Adipose tissue (tissue), 3 donors: ENCODE results near the gene SH2B3. TPM values are rescaled to one million over a fixed set of nuclear protein-coding genes. Genes with fewer than 3 reads are reported as not detected.

ENCODE experiments used
- H3K27ac ChIP-seq: one replicate; pipeline ENCODE4 v1.5.1; 2013; ENCODE audit warnings: low read depth, low read length
- WGBS, 3 donors: extraction: QIAGEN DNeasy Blood & Tissue Kit; methylation state at CpG; one replicate each; pipeline ENCODE4 v1.1.7; 2013; 5-methylcytosine and 5-hydroxymethylcytosine counted together
- polyA plus RNA-seq, 3 donors: library from polyadenylated mRNA; stranded (reverse); fragments of 200-250 nt; gene quantifications; one replicate each; pipeline ENCODE4 v1.2.3, GENCODE V29; 2013
- donor health status: healthy with polysubstance abuse.
- donor health status: Bipolar disorder and iron deficiency.
- donor health status: healthy.

The SH2B3 gene
- polyA plus RNA-seq, 3 donors = 3.6 to 15.9 (median 14.7) TPM

DNA sequence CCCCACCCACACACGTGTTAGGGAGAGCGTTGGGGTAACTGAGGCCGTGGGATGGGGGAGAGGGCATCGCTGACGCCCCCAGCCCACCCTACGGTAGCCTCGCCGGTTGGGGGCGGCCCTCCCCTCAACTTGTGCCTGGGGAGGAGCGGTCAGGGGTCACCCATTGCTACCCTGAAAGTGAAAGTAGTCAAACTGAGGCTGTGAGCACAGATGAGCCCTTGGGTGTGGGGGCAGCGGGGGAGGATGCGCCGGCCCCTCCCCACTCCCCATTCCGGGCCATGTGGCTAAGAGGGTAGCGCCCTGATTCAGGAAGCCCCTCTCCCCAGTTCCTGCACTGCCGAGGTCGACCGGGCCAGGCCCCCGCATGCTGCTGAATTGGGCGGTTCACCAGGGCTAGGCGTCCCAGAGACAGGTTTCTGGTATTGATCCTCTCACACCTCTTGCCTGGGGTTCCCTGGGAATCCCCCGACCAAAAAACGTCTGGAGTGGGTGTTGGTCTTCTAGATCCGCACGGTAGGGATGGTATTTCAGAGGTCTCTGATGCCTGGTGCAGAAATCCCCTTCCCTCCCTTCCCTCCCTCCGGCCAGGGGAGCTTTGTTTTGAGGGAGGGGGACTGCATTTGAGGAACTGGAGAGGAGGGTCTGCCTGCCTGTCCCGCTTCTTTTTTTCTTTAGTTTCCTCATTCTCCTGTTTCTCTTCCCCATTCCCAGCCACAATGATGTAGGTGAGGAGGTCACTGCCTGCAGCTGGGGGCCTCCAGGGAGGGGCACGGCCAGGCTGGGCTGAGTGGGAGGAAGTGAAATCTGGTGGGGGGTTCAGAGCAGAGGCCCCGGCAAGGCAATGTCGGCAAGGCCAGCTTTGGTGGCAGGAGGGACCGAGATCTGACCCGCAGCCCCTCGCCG is 1.0 kb downstream of the SH2B3 start:
- WGBS, 3 donors = 6 to 13% (median 8%) methylated on average over 33 to 34 of the region's 34 CpGs
- peak overlapping the region; percentile 30 for H3K27ac ChIP-seq

DNA sequence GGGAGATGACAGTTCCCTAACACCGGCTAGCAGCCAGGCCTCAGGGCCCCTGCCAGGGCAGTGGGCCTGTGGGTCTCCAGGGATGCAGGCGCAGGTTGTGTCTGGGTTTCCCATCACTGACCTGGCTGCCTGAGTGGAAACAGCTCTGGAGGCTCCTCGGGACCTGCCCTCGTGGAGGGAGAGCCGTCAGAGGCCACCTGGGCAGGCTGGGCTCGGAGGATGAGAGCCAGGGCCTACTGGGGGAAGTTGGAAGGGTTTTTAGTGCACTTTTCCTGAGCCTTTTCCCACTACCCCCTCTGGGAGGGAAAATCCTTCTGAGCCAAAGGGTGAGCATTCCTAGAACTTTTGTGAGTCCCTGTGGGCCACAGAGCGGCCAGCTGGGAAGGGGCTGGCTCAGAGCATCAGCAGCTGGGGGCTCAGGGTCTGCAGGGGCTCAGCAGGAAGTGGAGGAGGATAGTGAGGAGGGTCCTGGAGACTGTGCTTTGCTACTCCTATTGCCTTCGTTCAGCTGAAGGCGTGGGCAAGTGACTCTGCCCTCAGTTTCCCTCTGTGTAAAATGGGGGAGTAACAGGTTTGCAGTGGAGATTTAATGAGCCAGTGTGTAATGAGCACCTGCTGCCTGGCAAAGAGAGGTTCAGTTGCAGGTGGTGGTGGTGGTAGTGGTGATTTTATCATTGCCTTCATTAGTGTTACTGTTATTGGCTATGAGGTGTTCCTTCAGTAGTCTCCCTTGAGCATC is 1.8 kb downstream of the SH2B3 start:
- no peak overlapping the region for H3K27ac ChIP-seq
- WGBS, 3 donors = 38 to 45% (median 40%) methylated on average over 9 of the region's 9 CpGs

DNA sequence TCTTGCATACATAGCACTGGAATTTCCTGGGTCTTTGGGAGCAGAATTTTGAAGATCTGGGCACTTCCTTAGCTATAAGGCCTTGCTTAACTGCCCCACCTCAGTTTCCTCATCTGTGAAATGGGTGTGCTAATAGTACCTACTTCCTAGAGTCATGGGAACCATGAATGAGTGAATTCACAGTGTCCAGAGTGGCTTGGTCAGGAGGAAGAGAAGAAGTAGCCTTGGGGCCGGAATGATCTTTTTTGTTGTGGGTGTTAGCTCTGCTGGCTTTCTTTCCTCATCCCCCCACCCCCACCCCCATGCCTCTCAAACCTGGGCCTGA is 2.4 kb downstream of the SH2B3 start:
- H3K27ac ChIP-seq = no peak overlapping the region
- WGBS, 3 donors = 57 to 70% (median 66%) methylated on average over 1 of the region's 1 CpG

DNA sequence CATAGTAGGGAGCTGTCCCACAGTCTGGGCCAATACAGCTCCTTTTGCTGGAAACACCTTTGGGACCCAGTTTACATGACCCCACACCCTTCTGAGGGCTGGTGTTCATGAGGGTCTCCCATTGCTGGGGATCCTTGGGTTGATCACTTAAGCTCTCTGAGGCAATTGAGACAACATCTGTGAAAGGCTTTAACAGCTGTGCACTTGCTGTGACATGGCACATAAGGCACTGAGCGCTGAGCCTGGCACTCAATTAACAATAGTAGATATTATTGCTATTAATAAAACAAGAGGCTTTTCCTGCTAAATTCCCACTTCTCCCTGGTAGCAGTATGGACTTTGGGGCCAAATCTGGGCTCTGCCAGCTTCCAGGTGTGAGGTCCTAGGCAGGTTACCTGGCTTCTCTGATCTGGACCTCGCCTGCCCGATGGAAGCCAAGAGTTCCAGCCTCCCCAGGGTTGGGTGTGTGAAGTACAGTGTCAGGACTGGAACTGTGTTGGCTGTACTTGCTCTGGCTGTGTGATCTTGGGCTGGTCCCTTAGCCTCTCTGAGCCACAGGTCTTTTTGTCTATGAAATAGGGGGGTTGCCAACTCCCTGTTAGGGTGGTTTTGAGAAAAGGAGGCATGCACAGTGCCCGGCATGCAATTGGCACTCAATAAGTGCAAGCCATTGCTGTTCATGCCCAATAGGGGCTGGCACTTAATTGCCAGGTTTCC is 3.1 kb downstream of the SH2B3 start:
- no peak overlapping the region for H3K27ac ChIP-seq

DNA sequence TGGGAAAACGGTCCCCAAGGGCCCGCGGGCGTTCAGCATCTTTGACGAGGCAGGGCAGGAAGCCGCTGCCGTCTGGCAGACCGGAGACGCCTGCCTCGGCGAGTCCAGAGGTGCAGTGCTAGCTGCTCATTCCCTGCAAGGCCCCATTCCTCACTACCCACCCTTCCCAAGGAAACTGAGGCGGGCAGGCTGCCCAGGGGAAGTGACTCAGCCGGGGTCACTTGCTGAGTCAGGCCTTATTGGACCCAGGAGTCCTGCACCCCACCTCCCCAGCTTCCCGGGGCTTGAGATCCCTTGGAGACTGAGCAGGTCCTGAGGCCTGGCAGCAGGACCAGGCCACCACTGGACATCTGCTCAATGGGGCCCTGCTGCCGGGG is 3.7 kb downstream of the SH2B3 start:
- H3K27ac ChIP-seq = peak overlapping the region; percentile 58
- WGBS, 3 donors = 25 to 46% (median 26%) methylated on average over 15 of the region's 15 CpGs

More for the DNA sequence above, 3.1 kb downstream of the SH2B3 start:
- 65 to 68% (median 67%) methylated on average over 4 of the region's 4 CpGs for WGBS, 3 donors

DNA sequence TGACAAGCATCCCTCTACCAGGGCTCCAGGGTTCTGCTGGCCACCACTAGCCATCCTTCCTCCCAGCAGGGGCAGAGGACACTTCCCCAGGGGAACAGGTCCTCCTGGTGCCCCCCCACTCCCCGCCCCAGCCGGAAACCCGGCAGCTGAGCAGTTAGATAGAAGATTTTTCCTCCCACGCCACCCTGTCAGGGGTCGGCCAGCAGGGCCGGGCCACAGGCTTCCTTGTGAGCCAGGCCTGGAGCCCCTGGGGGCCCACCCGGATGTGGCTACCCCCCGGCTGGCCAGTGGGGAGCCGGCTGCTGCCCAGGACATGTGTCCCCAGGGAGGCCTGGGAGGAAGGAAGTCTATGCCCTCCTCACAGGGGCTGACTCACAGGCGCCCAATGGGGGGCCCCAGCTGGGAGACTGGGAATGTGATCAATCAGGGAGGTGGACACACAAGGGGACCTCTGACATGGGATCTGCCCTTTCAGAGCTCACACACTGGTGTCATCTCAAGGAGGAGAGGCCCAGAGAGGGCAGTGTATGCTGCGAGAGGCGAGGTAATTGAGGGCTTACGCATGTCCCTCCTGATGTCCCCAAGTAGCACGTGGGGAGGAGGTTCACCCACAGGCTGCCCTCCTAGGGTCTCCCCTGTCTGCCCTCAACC is 4.2 kb downstream of the SH2B3 start:
- peak overlapping the region; percentile 58 for H3K27ac ChIP-seq
- WGBS, 3 donors = 19 to 48% (median 28%) methylated on average over 14 of the region's 14 CpGs

DNA sequence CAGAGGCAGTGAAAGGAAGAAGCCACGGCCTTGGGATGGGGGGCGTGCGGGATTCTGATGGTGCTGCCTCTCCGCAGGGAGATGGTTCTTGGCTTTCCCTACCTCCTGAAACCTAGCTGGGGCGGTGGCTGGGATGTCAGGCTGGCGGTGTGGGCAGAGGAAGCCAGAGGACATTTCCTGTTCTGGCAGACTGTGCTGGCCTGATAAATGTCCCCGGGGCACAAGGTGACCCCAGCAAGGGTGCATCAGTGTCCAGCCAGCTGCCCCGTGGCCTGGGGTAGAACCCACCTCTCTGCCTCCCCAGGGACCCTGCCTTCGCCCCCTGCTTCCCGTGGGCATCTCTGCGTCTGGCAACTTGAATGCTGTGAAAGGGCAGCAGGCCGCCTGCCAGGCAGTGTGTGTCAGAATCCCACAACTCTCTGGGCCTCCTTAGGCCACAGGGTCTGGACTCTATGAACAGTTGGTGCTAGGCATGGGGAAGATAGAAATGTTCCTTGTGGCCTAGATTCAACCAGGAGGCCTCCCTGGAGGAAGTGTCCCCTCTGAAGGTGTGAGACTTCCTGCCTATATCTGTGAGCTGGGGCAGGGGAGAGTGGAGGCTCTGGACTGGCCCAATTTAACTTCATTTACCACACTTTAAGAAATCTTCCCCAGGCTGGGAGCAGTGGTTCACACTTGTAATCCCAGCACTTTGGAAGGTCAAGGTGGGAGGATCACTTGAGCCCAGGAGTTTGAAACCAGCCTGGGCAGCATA is 4.9 kb downstream of the SH2B3 start:
- peak overlapping the region; percentile 58 for H3K27ac ChIP-seq
- 38 to 75% (median 54%) methylated on average over 12 of the region's 12 CpGs for WGBS, 3 donors

DNA sequence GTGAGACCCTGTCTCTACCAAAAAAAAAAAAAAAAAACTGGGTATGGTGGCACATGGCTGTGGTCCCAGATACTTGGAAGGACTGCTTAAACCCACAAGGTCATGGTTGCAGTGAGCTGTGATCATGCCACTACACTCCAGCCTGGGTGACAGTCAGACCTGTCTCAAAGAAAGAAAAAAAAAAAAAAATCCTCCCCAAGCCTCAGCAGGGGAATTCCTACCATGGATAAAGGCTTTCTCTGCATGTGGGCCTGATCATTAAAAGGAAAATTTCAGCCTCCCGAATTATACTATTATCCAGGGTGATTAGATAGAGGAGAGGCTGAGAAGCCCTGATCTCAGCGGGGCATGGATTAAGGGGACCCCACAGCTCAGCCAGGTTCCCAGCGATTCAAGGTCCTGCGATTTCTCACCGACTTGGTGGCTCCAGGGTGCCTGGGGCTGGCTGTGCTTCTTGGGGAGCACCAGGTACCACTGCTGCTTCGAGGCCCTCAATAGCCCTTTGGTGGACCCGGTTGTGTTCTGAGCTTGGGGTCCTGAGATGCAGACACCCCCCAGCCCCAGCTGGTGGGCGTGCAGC is 5.6 kb downstream of the SH2B3 start:
- 69 to 78% (median 77%) methylated on average over 8 of the region's 8 CpGs for WGBS, 3 donors

DNA sequence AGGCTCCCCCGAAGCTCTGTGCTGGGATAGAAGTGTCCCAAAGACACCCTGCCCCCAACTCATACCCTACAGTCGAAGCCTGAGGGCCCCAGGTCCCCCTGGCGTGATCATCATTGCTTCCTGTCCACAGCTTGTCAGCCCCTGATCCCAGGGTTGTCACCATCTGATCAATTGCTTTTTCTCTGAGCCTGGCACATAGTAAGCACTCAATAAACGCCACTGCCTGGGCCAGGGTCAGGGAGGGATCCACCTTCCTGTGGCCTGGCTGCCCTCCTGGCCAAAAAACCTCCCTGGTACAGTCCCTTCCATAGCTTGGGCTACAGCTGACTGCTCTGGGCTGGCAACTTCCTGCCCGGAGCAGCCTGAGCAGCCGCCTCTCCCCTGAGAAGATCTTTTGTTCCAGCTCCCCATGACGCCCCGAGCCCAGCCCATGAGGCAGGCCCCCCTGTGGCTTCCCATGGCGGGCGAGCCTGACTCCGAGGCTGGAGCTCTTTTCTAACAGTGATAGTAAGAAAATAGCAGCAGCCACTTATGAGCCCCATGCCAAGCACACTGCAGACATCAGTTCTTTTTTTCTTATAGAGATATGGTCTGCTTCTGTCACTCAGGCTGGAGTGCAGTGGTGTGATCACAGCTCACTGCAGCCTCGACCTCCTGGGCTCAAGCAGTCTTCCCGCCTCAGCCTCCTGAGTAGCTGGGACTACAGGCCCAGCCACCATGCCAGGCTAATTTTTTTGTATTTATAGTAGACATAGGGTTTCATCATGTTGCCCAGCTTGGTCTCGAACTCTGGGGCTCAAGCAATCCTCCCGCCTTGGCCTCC is 6.5 kb downstream of the SH2B3 start:
- 45 to 72% (median 47%) methylated on average over 15 of the region's 15 CpGs for WGBS, 3 donors
- no peak overlapping the region for H3K27ac ChIP-seq

More for the DNA sequence above, 5.6 kb downstream of the SH2B3 start:
- H3K27ac ChIP-seq = no peak overlapping the region

DNA sequence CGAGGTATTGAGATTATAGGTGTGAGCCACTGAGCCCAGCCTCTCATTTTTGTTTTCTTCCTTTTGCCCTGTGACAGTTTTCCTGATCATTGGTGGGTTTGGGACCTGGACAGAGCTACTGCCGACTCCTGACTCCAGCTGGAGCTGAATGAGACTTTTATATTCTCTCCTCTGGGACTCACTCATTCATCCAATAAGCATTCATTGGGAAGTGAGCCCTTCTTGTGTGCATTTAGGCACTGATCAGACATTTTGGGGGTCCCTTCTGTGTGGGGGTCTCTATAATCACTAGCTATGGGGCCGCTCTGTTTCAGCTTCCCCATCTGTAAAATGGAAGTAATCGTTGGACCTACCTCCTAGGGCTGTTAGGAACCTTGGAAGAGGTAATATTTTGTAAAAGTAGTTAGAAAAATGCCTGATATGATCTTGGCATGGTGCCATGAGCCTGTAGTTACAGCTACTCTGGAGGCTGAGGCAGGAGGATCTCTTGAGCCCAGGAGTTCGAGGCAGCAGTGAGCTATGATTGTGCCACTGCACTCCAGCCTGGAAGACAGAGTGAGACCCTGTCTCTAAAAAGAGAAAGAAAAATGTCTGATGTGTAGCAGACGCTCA is 7.2 kb downstream of the SH2B3 start:
- H3K27ac ChIP-seq = no peak overlapping the region
- 52 to 64% (median 58%) methylated on average over 6 of the region's 6 CpGs for WGBS, 3 donors

DNA sequence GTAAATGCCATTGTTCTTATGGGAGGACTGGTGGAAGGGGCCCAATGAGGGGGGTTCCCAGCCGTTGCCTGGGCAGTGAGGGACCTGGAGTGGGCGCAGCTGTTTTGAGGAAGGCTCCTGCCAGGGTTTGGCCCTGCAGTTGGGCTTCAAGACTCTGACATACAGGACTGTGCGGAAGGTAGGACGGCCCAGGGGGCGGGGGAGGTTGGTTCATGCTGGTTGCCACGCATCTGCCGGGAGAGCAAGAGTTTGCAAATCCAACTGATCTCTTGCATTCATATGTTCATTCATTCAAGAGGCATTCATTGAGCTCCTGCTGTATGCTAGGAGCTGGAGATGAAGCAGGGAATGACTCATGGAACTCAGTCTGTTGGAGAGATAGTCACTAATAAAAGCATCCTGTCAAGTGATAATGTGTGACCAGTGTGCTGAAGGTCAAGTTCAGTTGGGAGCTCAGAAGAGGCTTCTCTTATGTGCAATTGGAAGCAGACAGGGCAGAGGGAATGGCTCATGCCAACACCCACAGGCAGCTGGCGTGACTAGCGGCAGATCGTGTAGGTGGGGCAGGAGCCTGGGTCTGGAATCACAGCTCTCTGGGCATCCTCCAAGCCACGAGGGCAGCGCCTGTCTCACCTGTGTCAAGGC is 7.8 kb downstream of the SH2B3 start:
- WGBS, 3 donors = 71 to 85% (median 78%) methylated on average over 12 of the region's 12 CpGs
- no peak overlapping the region for H3K27ac ChIP-seq

DNA sequence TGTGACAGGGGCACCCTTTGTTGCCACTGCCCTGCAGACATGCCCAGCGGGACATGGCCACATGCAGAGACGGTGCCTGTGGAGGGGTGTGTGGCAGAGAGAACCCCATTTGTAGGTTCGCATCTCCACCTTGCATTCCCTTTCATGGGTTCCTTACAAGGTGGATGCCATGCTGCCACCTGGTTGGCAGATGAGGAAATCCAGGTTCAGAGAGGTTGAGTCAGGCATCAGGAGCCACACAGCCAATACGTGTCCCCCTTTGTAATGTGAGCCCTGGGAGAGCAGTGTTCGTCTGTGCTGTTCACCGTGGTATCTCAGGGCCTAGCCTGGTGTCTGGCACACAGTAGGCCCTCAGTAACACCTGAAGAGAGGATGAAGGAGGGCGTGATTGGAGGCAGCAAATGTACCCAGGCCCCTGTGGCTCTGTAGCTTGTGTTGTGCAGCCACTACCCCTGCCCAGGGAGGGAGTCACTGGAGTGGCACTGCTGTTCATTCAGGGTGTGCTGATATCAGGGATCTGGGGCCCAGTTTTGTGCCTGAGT is 9.1 kb downstream of the SH2B3 start:
- WGBS, 3 donors = 89 to 92% (median 91%) methylated on average over 7 of the region's 7 CpGs
- no peak overlapping the region for H3K27ac ChIP-seq

DNA sequence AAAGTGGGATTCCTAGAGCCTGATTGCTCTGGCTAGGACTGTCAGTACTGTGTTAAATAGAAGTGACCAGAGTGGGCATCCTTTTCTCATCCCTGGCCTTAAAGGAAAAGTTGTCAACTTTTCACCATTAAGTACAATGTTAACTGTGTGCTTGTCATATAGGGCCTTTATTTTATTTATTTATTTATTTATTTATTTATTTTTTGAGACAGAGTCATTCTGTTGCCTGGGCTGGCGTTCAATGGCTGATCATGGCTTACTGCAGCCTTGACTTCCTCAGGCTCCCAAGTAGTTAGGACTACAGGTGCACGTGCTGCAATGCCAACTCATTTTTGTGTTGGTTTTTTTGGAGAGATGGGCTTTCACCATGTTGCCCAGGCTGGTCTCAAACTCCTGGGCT is 11.6 kb downstream of the SH2B3 start:
- no peak overlapping the region for H3K27ac ChIP-seq
- 87 to 94% (median 93%) methylated on average over 2 of the region's 2 CpGs for WGBS, 3 donors

DNA sequence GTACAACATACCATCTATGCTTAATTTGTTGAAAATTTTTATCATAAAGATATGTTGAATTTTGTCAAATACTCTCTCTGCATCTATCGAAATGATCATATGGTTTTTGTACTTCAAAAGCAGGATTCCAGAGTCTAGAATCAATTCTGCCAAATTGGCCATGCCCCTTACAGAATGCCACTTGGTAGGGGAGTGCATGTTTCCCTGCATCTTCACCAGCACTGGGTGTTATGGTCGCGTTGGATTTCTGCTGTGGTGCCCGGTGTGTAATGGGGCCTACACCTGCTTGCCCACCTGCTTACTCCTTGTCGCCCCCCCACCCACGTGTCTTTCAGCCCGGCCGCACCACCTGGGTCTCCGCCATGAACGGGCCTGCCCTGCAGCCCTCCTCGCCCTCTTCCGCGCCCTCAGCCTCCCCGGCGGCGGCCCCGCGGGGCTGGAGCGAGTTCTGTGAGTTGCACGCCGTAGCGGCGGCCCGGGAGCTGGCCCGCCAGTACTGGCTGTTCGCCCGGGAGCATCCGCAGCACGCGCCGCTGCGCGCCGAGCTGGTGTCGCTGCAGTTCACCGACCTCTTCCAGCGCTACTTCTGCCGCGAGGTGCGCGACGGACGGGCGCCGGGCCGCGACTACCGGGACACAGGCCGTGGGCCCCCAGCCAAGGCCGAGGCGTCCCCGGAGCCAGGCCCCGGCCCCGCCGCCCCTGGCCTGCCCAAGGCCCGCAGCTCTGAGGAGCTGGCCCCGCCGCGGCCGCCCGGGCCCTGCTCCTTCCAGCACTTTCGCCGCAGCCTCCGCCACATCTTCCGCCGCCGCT is 12.3 kb downstream of the SH2B3 start:
- H3K27ac ChIP-seq = no peak overlapping the region
- 87 to 92% (median 91%) methylated on average over 53 to 67 of the region's 67 CpGs for WGBS, 3 donors

DNA sequence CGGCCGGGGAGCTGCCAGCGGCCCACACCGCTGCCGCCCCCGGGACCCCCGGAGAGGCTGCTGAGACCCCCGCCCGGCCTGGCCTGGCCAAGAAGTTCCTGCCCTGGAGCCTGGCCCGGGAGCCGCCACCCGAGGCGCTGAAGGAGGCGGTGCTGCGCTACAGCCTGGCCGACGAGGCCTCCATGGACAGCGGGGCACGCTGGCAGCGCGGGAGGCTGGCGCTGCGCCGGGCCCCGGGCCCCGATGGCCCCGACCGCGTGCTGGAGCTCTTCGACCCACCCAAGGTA is 12.8 kb downstream of the SH2B3 start:
- 92 to 96% (median 94%) methylated on average over 20 to 30 of the region's 30 CpGs for WGBS, 3 donors
- no peak overlapping the region for H3K27ac ChIP-seq
